GM19043 (cell line): ENCODE results near the gene SMCO3.

Source experiments
- ATAC-seq: cut with Tn5 transposase; IDR thresholded peaks from one replicate; pipeline ENCODE4 v1.9.1; 2021; ENCODE audit warnings: low read depth; ENCODE audit not compliant: unreplicated experiment

SMCO3 gene

GRCh38 chr12:14833336-14833735, 19.4 kb upstream of the SMCO3 start:
- no peak for ATAC-seq

- no peak for ATAC-seq
These were observed 14.9 kb upstream of the SMCO3 start for GRCh38 chr12:14828892-14829291.

- no peak for ATAC-seq
These were observed 13.1 kb upstream of the SMCO3 start for GRCh38 chr12:14827043-14827442.

GRCh38 chr12:14826491-14826890, 12.5 kb upstream of the SMCO3 start:
- ATAC-seq, result no peak

- ATAC-seq, result no peak
These were observed 11.3 kb upstream of the SMCO3 start for GRCh38 chr12:14825256-14825655.

GRCh38 chr12:14824012-14824634, 10.1 kb upstream of the SMCO3 start:
- no peak for ATAC-seq

GRCh38 chr12:14811486-14811885, 2.5 kb downstream of the SMCO3 start:
- no peak for ATAC-seq

GRCh38 chr12:14810953-14811483, 3.0 kb downstream of the SMCO3 start:
- no peak for ATAC-seq

GRCh38 chr12:14810167-14810952, 3.6 kb downstream of the SMCO3 start:
- ATAC-seq, result no peak

- ATAC-seq, result peak; percentile 6
These were observed 10.2 kb downstream of the SMCO3 start for GRCh38 chr12:14803830-14804160.

- peak; percentile 100 for ATAC-seq
These were observed 10.8 kb downstream of the SMCO3 start, which contains the start of the genes C12orf60 and WBP11 for GRCh38 chr12:14803011-14803829. Gene C12orf60 (plus strand): TSS chr12:14803670. CDS start chr12:14822936, 19,266 bp downstream. Gene WBP11 (minus strand): TSS chr12:14803478. CDS start chr12:14801383, 2,095 bp downstream.

GRCh38 chr12:14802721-14803010, 11.3 kb downstream of the SMCO3 start:
- no peak for ATAC-seq

- ATAC-seq, result no peak
These were observed 11.7 kb downstream of the SMCO3 start for GRCh38 chr12:14802247-14802646.

- ATAC-seq, result no peak
These were observed 18.9 kb downstream of the SMCO3 start for GRCh38 chr12:14795028-14795448.

GRCh38 chr12:14785568-14785967, 28.4 kb downstream of the SMCO3 start:
- no peak for ATAC-seq

GRCh38 chr12:14784471-14784870, 29.5 kb downstream of the SMCO3 start:
- no peak for ATAC-seq

- ATAC-seq, result peak; percentile 47
These were observed 31.2 kb downstream of the SMCO3 start for GRCh38 chr12:14782756-14783155.

GRCh38 chr12:14781563-14781962, 32.4 kb downstream of the SMCO3 start:
- no peak for ATAC-seq

GRCh38 chr12:14780859-14781258, 33.1 kb downstream of the SMCO3 start:
- no peak for ATAC-seq

GRCh38 chr12:14779834-14780233, 34.1 kb downstream of the SMCO3 start:
- ATAC-seq, result no peak

- no peak for ATAC-seq
These were observed 36.7 kb downstream of the SMCO3 start for GRCh38 chr12:14777271-14777670.
